HG03520 (cell line): ENCODE results near the gene SERTAD2.

Source experiments
- ATAC-seq: cut with Tn5 transposase; IDR thresholded peaks from one replicate; pipeline ENCODE4 v1.9.1; 2021; ENCODE audit warnings: mild to moderate bottlenecking, moderate library complexity; ENCODE audit not compliant: unreplicated experiment

Gene SERTAD2

DNA sequence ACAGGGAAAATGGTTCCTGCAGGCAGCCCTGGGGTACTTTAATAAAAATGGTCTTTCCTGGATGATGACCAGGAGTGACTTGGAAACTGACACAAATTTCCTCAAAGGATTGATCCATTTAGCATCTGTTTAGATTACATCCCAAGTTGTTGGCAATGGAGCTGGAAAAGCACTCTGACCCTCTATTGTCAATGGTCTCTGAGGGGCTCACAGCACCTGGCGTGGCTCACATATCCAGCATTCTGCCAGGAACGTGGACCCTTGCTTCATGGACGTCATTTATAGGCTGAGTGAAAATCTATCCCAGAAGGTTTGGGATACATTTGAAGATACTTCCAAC lies 43.8 kb downstream of the SERTAD2 start:
- no peak for ATAC-seq

DNA sequence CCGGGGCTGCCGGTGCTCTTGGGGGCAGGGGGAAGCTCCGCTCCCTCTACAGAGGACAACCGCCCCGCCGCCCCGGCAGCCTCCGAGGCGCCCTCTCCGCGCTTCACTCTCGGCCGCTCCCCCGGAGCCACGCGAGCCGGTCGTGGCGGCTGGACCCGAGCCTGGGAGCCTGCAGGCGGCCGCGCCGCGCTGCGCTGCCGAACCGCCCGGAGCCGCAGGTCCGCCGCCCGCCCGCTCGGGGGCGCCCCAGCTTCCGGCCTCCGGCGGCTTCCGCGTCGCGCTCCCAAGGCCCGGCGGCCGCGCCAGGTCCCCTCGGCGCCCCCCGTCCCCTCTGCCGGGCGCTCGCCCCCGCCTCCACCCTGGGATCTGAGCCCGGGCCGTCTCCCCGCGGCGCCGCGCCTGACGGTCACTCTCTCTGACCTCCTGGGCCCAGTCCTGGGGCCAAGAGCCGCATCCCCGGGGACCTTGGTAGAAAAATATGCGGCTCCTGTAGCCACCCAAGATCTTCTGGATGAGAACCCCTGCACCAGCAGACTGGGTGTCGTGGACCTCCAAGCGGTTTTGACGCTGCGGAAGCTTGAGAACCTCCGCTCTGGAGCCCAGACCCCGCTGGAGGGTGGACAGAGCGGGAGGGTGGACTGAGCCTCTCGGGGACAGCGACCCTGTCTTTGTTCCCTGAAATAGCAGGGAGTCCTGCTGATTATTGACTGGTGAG lies 44.3 kb downstream of the SERTAD2 start:
- peak; percentile 39 for ATAC-seq

DNA sequence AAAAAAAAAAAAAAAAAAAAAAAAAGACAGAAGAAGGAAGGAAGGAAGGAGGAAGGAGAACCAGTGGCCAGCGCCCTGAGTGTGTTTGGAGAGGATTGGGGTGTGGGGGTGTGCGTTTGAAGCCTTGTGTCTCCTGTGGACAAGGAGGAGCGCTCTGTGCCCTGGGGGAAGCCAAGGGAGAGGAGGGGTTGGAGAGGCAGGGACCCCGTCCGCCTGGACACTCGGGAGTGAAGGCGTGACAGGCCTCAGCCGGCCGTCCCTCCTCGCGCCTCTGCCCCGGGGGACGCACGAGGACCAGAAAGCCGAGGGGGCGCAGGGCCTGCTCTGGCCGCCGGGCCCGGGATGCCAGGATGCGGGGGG lies 44.9 kb downstream of the SERTAD2 start:
- ATAC-seq: no peak

DNA sequence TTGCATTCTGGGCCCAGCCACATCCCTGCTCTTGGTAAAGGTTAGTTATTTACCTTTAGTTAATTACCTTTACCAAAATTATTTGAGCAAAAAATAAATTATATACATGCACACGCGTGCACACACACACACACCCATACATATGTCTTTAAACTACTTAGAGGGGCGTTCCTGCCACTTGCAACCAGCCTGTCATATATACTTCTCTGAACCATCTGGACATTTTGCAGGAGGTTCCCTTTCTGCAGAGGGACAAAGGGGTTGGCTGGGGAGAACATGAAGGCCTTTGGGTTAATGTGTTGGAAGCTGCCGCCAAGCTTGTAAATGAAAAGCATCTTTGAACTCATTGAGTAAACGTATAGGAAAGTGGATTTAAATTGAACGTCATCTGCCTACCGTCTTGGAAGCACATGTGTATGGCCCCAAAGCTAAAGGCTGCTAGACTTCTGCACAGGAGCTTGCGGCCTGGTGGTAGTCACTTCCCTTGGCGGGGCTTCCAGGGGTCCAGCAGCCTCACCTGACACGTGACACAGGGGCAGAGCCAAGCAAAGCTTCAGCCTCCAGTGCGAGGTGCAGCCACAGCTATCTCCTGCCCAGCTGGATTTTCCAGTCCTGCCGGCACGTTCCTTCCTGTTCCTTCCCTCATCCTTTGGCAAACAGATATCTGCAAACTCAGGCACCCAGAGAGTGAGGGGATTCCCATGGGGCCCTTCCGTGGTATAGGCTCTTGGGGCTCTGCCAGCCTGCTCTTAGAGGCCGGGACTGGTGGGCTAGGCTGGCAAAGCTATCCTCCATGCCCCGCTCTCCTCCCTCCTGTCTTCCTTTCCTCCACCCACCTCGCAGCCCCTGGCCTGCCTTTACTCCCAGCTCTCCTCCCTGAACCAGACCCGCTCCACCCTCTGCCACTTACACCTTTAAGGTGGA lies 46.1 kb downstream of the SERTAD2 start:
- ATAC-seq: no peak

DNA sequence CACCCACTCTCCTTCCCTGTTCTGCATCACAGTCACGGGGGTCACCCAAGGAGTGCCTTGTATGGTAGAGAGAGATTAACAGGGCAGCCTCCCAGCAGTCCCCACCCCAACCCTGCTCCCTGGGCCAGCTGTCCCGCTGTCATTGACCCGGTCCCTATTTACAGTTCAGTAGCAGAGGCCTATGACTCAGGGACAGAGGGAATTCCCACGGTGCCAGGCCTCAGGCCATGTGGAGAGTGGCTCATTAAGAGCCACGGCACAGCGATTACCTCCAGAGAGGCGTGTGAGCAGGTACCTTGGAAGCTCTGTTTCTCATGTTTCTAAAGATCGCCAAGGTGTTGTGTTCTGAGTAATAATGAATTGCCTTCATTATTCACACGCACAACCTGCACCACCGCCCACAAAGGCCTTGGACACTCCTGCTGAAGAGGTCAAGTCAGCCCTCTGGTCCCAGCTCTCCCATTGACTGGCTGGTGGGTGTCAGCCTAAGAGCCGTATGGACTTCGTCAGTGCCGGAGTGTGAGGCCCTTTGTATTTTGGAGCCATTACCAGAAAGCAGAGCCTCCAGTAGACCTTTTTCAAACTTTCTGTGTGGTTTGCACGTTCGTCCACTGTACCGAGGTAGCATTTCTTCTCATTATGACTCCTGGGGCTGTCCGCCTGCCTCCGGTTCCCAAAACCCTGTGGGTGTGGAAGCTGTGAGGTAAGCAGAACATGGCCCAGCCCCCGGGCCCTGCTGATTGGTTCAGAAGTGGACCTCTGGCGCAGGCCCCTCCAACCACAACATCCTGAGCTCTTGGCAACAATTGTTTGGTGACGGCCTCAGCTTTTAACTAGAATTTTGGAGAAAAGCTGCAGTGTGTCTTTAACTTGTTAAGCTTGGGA lies 47.0 kb downstream of the SERTAD2 start:
- peak; percentile 85 for ATAC-seq

DNA sequence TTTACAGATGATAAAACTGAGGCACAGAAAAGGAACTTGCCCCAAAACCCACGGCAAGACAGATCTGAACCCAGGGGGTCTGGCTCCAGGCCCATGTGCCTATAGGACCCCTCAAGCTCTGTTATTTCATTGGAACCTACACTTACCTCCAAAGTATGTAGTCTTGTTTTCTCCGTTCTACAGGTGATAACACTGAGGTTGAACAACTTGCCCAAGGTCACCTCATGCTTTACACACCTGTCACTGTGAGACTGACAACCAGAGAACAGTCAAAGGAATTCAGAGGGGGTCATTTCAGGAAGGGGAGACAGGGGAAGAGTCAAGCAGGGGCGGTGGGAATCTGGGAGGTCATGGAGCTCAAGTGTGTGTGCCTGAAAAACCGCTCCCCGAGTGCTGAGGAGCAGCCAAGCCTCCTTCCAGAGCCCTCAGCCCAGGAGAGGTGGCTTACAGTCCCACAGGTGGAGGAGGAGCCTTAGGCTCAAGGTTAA lies 47.7 kb downstream of the SERTAD2 start:
- ATAC-seq: no peak

DNA sequence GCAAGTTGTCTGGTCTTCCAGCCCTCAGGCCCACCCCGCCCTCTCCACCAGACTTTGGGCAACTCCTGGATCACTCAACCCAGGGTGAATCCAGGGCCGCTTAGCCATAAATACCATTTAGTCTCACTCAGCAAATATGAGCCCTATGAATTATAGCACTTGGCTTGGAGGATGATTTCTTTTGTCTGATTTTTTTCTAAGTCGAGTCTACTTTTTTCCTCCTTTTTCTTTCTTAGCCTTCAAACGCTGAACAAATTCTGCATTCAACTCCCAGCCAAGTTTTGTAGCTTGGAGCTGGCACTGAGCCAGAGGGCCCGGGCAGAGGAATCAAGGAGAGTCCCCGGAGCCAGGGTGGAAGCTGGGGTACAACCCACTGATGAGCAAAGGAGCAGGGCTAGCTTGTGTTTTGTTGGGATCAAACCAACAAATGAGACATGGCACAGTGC lies 48.7 kb downstream of the SERTAD2 start:
- ATAC-seq: no peak

DNA sequence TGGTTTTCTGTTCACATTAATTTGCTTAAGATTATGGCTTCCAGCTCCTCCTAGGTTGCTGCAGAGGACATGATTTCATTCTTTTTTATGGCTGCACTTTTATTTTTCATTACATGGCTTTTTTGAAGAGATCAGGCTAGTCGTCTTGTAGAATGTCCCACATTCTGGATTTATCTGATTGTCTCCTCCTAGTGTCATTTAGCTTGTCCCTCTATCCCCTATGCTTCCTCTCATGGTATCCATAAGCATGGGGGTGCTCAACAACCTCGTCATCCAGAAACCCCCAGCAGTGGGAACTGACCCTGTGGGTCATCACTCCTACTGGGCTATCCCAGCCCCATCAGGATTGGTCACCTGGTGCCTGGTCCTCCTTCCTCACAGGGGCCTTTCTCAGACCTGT lies 49.6 kb downstream of the SERTAD2 start:
- ATAC-seq: no peak

DNA sequence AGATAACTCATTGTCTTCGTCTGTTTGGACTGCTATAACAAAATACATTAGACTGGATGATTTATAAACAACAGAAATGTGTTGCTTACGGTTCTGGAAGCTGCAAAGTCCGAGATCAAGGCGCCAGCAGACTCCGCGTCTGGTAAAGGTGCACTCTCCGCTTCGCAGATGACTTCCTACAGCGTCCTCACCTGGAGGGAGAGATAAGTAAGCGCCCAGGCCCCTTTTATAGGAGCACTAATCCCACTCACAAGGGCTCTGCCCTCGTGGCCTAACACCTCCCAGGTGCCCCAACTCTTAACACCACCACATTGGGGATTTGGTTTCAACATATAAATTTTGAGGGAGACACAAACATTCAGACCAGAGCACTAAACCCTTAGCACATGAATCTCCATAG lies 51.3 kb downstream of the SERTAD2 start:
- no peak for ATAC-seq

DNA sequence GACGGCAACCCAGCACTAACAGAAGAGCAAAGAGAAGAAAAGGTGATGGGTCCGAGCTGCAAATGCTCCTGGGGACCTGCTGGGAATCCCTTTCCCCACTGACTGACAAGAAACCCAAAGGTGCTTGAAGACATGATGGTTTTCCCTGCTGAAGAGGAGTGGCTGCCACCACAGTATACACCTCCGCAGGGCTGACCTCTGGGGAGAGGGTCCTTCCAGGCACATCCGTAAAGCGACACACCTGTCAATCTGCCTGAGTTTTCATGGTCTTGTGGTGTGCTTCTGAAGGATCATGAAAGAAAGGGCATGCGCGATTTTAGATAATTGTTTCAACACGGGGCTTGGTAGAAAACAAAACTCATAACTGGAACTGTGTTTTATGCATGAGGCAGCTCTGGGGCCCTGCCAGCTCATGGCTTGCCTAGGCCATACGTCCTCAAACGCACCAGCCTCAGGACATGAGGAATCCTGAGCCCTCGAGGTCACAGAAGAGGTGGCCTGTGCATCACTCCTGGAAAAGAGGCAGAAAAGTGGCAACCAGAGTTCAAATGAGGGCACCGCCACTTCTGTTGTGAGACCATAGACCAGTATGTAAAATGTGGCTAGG lies 51.8 kb downstream of the SERTAD2 start:
- ATAC-seq: no peak

DNA sequence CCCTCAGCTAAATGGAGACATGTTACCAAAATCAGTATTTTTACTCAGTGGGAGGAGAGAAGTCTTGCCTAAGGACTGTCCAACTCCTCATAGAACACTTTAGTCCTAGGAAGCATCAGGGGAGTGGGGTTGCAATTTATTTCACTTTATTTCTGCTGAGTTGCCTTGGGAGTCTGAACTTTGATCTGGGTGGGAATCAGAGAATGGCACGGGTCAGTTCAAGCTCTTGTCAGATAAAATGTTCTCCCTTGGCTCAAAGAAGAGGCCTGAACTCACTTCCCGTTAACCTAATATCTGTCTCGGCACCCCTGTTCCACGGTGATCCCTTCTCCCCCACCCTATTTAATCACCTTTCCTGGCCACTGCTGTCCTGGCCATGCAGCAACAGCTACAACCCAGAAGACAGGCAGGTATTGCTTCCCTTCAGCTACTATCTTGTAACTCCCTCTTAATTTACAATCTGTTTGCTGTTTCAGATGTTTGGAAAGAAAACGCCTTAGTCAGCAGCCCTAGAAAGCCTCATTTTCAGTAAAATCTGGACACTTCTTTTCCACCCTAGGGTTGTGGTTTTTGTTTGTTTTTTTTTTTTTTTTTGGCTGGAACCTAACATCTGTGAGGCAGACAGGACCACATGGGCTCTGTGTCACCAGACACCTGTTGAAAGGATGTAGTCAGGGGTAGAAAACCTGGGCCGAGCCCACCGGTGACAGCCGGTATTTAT lies 52.5 kb downstream of the SERTAD2 start:
- no peak for ATAC-seq

DNA sequence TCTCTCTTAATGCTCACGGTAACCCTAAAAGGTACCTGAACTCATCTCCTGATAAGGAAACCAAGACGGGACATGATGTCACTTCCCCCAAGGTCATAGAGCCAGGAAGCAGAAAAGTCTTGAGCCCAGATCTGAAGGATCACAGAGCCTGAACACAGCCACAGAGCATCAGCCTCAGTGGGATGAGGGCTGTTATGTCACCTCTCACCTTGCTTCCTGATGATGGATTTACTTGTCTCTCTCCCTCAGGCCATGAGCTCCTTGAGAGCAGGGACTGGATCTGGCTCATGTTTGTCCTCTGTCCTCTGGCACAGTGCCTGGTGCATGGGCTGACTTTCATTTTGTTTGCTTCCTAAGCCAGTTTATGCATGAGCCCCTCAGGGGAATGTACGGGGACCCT lies 54.2 kb downstream of the SERTAD2 start:
- no peak for ATAC-seq

DNA sequence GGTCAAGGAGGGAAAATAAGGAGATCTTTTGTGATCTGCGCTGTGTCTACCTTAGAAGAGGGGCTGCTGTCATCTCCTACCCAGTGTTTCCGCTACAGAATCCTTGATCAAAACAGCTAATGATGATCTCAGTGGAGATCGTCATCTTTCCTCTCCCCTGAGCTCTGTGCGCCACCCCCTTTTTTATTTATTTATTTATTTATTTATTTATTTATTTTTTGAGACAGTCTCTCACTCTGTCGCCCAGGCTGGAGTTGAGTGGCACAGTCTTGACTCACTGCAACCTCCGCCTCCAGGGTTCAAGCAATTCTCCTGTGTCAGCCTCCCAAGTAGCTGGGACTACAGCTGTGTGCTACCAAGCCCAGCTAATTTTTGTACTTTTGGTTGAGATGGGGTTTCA lies 55.5 kb downstream of the SERTAD2 start:
- ATAC-seq: no peak

DNA sequence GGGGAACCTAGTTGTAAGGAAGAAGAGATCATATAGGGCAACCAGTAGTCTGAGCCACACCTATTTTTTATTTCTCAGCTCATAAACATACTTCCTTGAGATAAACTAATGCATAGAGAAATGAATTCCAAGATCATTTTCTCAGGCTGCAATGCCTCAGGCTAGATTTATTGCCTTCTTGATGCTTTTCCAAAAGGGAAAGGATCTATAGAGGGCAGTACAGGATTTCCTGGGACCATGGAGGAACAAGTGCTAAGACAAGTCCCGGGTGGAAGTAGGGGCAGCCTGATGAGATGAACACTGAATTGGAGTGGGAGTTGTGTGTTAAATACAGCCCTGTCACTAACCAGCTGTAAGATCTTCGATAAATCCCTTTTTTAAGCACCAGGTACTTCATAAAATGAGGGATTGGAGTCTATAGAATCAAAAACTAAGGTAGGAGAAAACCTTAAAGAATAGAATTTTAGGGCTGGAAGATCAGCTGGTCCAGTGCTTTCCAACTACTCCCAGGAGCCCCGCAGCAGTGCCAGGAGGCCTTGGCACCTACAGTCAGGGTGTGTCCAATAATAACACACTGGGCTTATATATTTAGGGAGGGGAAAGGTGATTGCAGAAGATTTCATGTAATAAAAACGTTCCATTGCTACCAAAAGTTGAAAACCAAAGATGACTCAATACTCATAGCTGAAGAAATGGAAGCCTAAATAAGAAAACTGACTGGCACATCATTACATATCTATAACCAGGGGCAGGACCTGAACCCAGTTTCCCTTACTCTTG lies 58.1 kb downstream of the SERTAD2 start:
- no peak for ATAC-seq

DNA sequence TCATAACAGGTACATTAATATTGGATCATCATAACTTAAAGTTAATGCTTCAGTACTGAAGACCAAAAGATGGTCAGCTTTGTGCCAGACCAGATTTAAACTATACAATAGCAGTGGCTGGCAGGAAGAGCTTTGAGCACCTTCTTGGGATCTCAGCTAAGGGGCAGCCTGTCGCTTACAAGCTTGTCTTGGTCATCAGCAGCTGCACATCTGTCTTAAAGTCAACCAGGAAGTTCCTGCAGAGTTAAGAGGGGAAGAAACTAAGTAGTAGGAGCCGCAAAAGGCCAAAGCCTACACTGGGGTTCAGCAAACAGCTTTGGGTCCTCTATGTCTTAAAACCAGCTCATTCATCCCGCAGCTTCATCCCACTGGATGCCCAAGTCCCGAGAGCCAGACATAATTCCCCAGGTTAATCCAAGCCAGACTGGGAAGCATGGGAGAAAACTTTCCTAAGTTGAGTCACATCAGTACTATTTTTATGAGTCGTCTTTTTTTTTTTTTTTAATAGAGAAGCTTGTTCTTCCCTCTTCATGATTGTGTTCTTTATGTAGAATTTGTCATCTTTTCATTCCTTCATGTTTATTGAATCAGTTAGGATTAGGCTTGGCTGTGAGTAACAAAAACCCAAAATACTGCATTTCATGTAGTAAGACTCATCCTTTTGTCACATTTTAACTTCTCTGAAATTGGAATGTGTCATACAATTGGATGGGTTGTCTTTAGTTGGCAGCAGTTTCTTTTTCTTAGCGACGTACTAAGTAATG lies 59.3 kb downstream of the SERTAD2 start:
- no peak for ATAC-seq

DNA sequence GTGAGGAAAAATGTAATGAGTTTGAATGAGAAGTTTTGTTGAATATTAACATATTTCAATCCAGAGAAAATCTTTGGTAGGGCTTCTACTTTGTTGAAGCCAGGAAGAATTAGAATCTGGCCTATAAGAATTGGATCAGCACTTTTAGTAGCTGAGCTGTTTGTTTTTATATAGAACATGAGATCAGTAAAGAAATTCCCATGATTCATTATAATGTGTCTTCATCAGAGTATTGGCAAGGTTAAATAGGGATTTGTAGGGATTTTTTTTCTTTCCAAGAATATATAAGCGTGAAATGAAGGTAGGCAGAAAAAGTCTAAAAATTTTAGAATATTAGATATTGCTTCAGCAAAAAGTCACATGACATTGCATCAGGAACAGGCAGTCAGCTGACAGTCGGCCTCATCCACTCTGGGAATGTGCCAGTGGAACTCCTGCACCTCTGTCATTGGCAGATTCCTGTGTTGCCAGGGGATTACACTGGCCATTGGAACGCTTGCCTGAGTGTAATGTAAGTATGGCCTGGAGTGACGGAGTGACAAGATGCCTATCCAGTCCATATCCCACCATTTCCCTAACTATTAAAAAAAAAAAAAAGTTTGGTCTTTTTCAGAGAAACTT lies 60.6 kb downstream of the SERTAD2 start:
- ATAC-seq: no peak

DNA sequence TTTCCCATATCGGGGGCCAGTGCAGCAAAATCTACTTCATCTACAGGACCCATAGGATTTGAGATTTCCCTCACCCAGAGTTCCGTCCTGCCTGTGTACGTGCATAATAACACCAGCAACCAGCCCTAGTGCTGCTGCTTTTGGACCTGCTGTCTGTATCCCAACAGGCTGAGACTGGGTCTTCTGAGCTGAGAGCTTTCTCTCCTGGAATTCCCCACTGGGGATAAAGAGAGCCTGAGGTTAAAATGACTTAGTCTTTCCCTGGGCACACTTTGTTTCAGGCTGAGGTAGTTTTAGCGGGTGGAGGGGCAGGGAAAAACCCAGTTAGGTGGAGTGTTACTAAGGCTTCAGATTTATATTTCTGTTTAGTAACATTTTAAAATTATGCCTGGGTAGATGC lies 62.5 kb downstream of the SERTAD2 start:
- ATAC-seq: no peak

DNA sequence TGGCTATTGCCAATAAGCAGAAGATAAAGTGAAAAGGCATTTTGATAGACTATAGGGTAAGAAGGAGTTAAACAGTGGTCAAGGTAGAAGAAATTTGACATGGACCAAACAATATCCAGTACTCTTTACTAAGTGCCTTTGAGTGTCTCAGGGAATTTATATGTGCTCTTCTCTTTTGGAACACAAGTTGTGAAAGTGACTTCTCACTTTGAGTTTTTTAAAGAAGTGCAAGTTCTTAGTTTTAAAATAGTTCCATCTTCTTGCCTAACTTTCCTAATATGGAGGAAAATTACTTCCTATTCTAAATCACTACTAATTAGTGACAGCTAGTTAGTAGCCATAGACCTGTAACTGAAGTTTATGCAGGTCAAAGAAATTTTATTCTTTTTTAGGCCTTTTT lies 66.2 kb downstream of the SERTAD2 start:
- no peak for ATAC-seq
